ENCODE results near the gene CASR.

The CASR gene

GRCh38 chr3:122245513-122246174 is 62.2 kb downstream of the CASR start:
- H3K9ac ChIP-seq (ENCODE audit: low read length), result no peak overlapping the region
- no peaks in the 10 kb centered on the region for H3K79me2 ChIP-seq (ENCODE audit: control insufficient read depth, insufficient read depth, low read length)
- no peak overlapping the region for H4K5ac ChIP-seq (ENCODE audit: low read length)
- WGBS (ENCODE audit: extremely low coverage, insufficient coverage, low lambda C conversion rate), result no CpG with 5 or more reads among the region's 7 CpGs
- no peak for DNase-seq
- no peak overlapping the region for H2BK5ac ChIP-seq (ENCODE audit: low read length)
- H3K4me1 ChIP-seq (ENCODE audit: control insufficient read depth, low read depth, low read length), result no peaks in the 10 kb centered on the region
- no peak overlapping the region for H3K27ac ChIP-seq (ENCODE audit: low read depth, low read length)
- no peak overlapping the region for H3K4ac ChIP-seq (ENCODE audit: low read depth, low read length)
- H3K4me3 ChIP-seq (ENCODE audit: low read length), result no peak overlapping the region
- no peaks in the 10 kb centered on the region for H3K27me3 ChIP-seq (ENCODE audit: insufficient read depth, low read length, poor library complexity)
- no peak overlapping the region for H2BK15ac ChIP-seq (replicated peaks; ENCODE audit: low read depth)
- H3K79me1 ChIP-seq (ENCODE audit: low read length), result no peaks in the 10 kb centered on the region
- H2AK5ac ChIP-seq (ENCODE audit: low read length), result no peak overlapping the region
- H3K36me3 ChIP-seq (ENCODE audit: control insufficient read depth, insufficient read depth, low read length), result no peaks in the 10 kb centered on the region
- H2BK120ac ChIP-seq (ENCODE audit: low read depth, low read length), result no peak overlapping the region
- H4K8ac ChIP-seq (ENCODE audit: low read depth, low read length), result no peak overlapping the region
- no peak overlapping the region for H3K23ac ChIP-seq (ENCODE audit: low read length)
- H3K18ac ChIP-seq (ENCODE audit: low read length), result no peak overlapping the region
- no peak overlapping the region for H3K4me2 ChIP-seq (ENCODE audit: low read length)
- no peak overlapping the region for H3K56ac ChIP-seq (ENCODE audit: low read length)

GRCh38 chr3:122246199-122246598 is 62.7 kb downstream of the CASR start:
- Histone ChIP-seq H3K27me3 (ENCODE audit: insufficient read depth, low read length, poor library complexity) (no peaks in the 10 kb centered on the region), H2BK120ac (ENCODE audit: low read depth, low read length) (no peak overlapping the region), H2AK5ac (ENCODE audit: low read length) (no peak overlapping the region), H3K4ac (ENCODE audit: low read depth, low read length) (no peak overlapping the region), H2BK15ac (replicated peaks; ENCODE audit: low read depth) (no peak overlapping the region), H3K23ac (ENCODE audit: low read length) (no peak overlapping the region), H3K79me2 (ENCODE audit: control insufficient read depth, insufficient read depth, low read length) (no peaks in the 10 kb centered on the region), H3K36me3 (ENCODE audit: control insufficient read depth, insufficient read depth, low read length) (no peaks in the 10 kb centered on the region), H3K4me2 (ENCODE audit: low read length) (no peak overlapping the region), H3K4me1 (ENCODE audit: control insufficient read depth, low read depth, low read length) (no peaks in the 10 kb centered on the region), H3K79me1 (ENCODE audit: low read length) (no peaks in the 10 kb centered on the region), H3K9ac (ENCODE audit: low read length) (no peak overlapping the region), H3K27ac (ENCODE audit: low read depth, low read length) (no peak overlapping the region), H2BK5ac (ENCODE audit: low read length) (no peak overlapping the region), H4K8ac (ENCODE audit: low read depth, low read length) (no peak overlapping the region), H3K56ac (ENCODE audit: low read length) (no peak overlapping the region), H3K4me3 (ENCODE audit: low read length) (no peak overlapping the region), H4K5ac (ENCODE audit: low read length) (no peak overlapping the region), H3K18ac (ENCODE audit: low read length) (no peak overlapping the region)
- WGBS (ENCODE audit: extremely low coverage, insufficient coverage, low lambda C conversion rate), result no CpG with 5 or more reads among the region's 4 CpGs
- no peak for DNase-seq

GRCh38 chr3:122247087-122247824 is 63.8 kb downstream of the CASR start:
- H2BK120ac ChIP-seq (ENCODE audit: low read depth, low read length), result no peak overlapping the region
- H3K36me3 ChIP-seq (ENCODE audit: control insufficient read depth, insufficient read depth, low read length), result no peaks in the 10 kb centered on the region
- H3K79me2 ChIP-seq (ENCODE audit: control insufficient read depth, insufficient read depth, low read length), result no peaks in the 10 kb centered on the region
- no peak overlapping the region for H3K56ac ChIP-seq (ENCODE audit: low read length)
- no peaks in the 10 kb centered on the region for H3K79me1 ChIP-seq (ENCODE audit: low read length)
- DNase-seq, result no peak
- H4K8ac ChIP-seq (ENCODE audit: low read depth, low read length), result no peak overlapping the region
- H3K27me3 ChIP-seq (ENCODE audit: insufficient read depth, low read length, poor library complexity), result no peaks in the 10 kb centered on the region
- H3K4me1 ChIP-seq (ENCODE audit: control insufficient read depth, low read depth, low read length), result no peaks in the 10 kb centered on the region
- H2BK5ac ChIP-seq (ENCODE audit: low read length), result no peak overlapping the region
- no peak overlapping the region for H2AK5ac ChIP-seq (ENCODE audit: low read length)
- no peak overlapping the region for H3K18ac ChIP-seq (ENCODE audit: low read length)
- H3K9ac ChIP-seq (ENCODE audit: low read length), result no peak overlapping the region
- H3K23ac ChIP-seq (ENCODE audit: low read length), result no peak overlapping the region
- no peak overlapping the region for H3K4me3 ChIP-seq (ENCODE audit: low read length)
- H3K4ac ChIP-seq (ENCODE audit: low read depth, low read length), result no peak overlapping the region
- H2BK15ac ChIP-seq (replicated peaks; ENCODE audit: low read depth), result no peak overlapping the region
- WGBS (ENCODE audit: extremely low coverage, insufficient coverage, low lambda C conversion rate), result no CpG with 5 or more reads among the region's 8 CpGs
- no peak overlapping the region for H3K4me2 ChIP-seq (ENCODE audit: low read length)
- H3K27ac ChIP-seq (ENCODE audit: low read depth, low read length), result no peak overlapping the region
- no peak overlapping the region for H4K5ac ChIP-seq (ENCODE audit: low read length)

- no CpG with 5 or more reads among the region's 5 CpGs for WGBS (ENCODE audit: extremely low coverage, insufficient coverage, low lambda C conversion rate)
- H3K23ac ChIP-seq (ENCODE audit: low read length), result no peak overlapping the region
- no peaks in the 10 kb centered on the region for H3K36me3 ChIP-seq (ENCODE audit: control insufficient read depth, insufficient read depth, low read length)
- DNase-seq, result no peak
- H3K27ac ChIP-seq (ENCODE audit: low read depth, low read length), result no peak overlapping the region
- no peak overlapping the region for H3K4me3 ChIP-seq (ENCODE audit: low read length)
- no peak overlapping the region for H3K4me2 ChIP-seq (ENCODE audit: low read length)
- H2BK5ac ChIP-seq (ENCODE audit: low read length), result no peak overlapping the region
- no peak overlapping the region for H4K8ac ChIP-seq (ENCODE audit: low read depth, low read length)
- no peak overlapping the region for H3K9ac ChIP-seq (ENCODE audit: low read length)
- no peaks in the 10 kb centered on the region for H3K4me1 ChIP-seq (ENCODE audit: control insufficient read depth, low read depth, low read length)
- no peak overlapping the region for H3K4ac ChIP-seq (ENCODE audit: low read depth, low read length)
- no peak overlapping the region for H3K56ac ChIP-seq (ENCODE audit: low read length)
- H3K18ac ChIP-seq (ENCODE audit: low read length), result no peak overlapping the region
- no peaks in the 10 kb centered on the region for H3K79me1 ChIP-seq (ENCODE audit: low read length)
- no peak overlapping the region for H2BK15ac ChIP-seq (replicated peaks; ENCODE audit: low read depth)
- H2BK120ac ChIP-seq (ENCODE audit: low read depth, low read length), result no peak overlapping the region
- no peaks in the 10 kb centered on the region for H3K79me2 ChIP-seq (ENCODE audit: control insufficient read depth, insufficient read depth, low read length)
- no peak overlapping the region for H4K5ac ChIP-seq (ENCODE audit: low read length)
- no peaks in the 10 kb centered on the region for H3K27me3 ChIP-seq (ENCODE audit: insufficient read depth, low read length, poor library complexity)
- H2AK5ac ChIP-seq (ENCODE audit: low read length), result no peak overlapping the region
Measured at GRCh38 chr3:122247825-122248185, 64.3 kb downstream of the CASR start.

- H3K4me3 ChIP-seq (ENCODE audit: low read length), result no peak overlapping the region
- no peak overlapping the region for H2AK5ac ChIP-seq (ENCODE audit: low read length)
- H3K56ac ChIP-seq (ENCODE audit: low read length), result no peak overlapping the region
- no peaks in the 10 kb centered on the region for H3K4me1 ChIP-seq (ENCODE audit: control insufficient read depth, low read depth, low read length)
- no CpG with 5 or more reads among the region's 3 CpGs for WGBS (ENCODE audit: extremely low coverage, insufficient coverage, low lambda C conversion rate)
- H3K18ac ChIP-seq (ENCODE audit: low read length), result no peak overlapping the region
- H3K79me1 ChIP-seq (ENCODE audit: low read length), result no peaks in the 10 kb centered on the region
- no peak overlapping the region for H3K4me2 ChIP-seq (ENCODE audit: low read length)
- no peak for DNase-seq
- no peak overlapping the region for H3K27ac ChIP-seq (ENCODE audit: low read depth, low read length)
- H2BK15ac ChIP-seq (replicated peaks; ENCODE audit: low read depth), result no peak overlapping the region
- H4K5ac ChIP-seq (ENCODE audit: low read length), result no peak overlapping the region
- H3K9ac ChIP-seq (ENCODE audit: low read length), result no peak overlapping the region
- no peak overlapping the region for H3K23ac ChIP-seq (ENCODE audit: low read length)
- no peaks in the 10 kb centered on the region for H3K79me2 ChIP-seq (ENCODE audit: control insufficient read depth, insufficient read depth, low read length)
- no peaks in the 10 kb centered on the region for H3K27me3 ChIP-seq (ENCODE audit: insufficient read depth, low read length, poor library complexity)
- no peak overlapping the region for H2BK120ac ChIP-seq (ENCODE audit: low read depth, low read length)
- no peaks in the 10 kb centered on the region for H3K36me3 ChIP-seq (ENCODE audit: control insufficient read depth, insufficient read depth, low read length)
- no peak overlapping the region for H4K8ac ChIP-seq (ENCODE audit: low read depth, low read length)
- no peak overlapping the region for H2BK5ac ChIP-seq (ENCODE audit: low read length)
- no peak overlapping the region for H3K4ac ChIP-seq (ENCODE audit: low read depth, low read length)
Measured at GRCh38 chr3:122251428-122251827, 68.0 kb downstream of the CASR start.

Measured in mesendoderm (in vitro differentiated cells).